ENCODE results near the gene ZDBF2. TPM values are rescaled to one million over a fixed set of nuclear protein-coding genes. Genes with fewer than 3 reads are reported as not detected.

The ZDBF2 gene
- total RNA-seq, 1 donor from 2014 or later = 8.1 TPM

- peaks cover 8% of the 10 kb centered on the region for H3K9me3 ChIP-seq
- TF ChIP-seq, protein P1, sequence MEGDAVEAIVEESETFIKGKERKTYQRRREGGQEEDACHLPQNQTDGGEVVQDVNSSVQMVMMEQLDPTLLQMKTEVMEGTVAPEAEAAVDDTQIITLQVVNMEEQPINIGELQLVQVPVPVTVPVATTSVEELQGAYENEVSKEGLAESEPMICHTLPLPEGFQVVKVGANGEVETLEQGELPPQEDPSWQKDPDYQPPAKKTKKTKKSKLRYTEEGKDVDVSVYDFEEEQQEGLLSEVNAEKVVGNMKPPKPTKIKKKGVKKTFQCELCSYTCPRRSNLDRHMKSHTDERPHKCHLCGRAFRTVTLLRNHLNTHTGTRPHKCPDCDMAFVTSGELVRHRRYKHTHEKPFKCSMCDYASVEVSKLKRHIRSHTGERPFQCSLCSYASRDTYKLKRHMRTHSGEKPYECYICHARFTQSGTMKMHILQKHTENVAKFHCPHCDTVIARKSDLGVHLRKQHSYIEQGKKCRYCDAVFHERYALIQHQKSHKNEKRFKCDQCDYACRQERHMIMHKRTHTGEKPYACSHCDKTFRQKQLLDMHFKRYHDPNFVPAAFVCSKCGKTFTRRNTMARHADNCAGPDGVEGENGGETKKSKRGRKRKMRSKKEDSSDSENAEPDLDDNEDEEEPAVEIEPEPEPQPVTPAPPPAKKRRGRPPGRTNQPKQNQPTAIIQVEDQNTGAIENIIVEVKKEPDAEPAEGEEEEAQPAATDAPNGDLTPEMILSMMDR (IDR thresholded peaks at IDR 0.05) = no peak
- no peaks in the 10 kb centered on the region for H3K27me3 ChIP-seq (ENCODE audit: low read depth)
- H3K4me3 ChIP-seq = no peak overlapping the region
- H3K27ac ChIP-seq = no peak overlapping the region
- H3K36me3 ChIP-seq = no peaks in the 10 kb centered on the region
- DNase-seq = no peak
- ATAC-seq = no peak
- H3K4me1 ChIP-seq = no peaks in the 10 kb centered on the region
- intact Hi-C loops (cut with DNase I) = no loop called here
Observed at GRCh38 chr2:206316141-206316540, 41.7 kb downstream of the ZDBF2 start.

- intact Hi-C loops (cut with DNase I) = no loop called here
- DNase-seq (no peak), ATAC-seq (no peak)
- TF ChIP-seq, protein P1 (IDR thresholded peaks at IDR 0.05) = no peak
- Histone ChIP-seq H3K36me3 (no peaks in the 10 kb centered on the region), H3K4me1 (no peaks in the 10 kb centered on the region), H3K4me3 (no peak overlapping the region), H3K9me3 (peaks cover 8% of the 10 kb centered on the region), H3K27ac (no peak overlapping the region), H3K27me3 (ENCODE audit: low read depth) (no peaks in the 10 kb centered on the region)
Observed at GRCh38 chr2:206323033-206323432, 48.6 kb downstream of the ZDBF2 start.

- no peaks in the 10 kb centered on the region for H3K36me3 ChIP-seq
- no peaks in the 10 kb centered on the region for H3K27me3 ChIP-seq (ENCODE audit: low read depth)
- no peak overlapping the region for H3K4me3 ChIP-seq
- H3K27ac ChIP-seq = no peak overlapping the region
- no peak for ATAC-seq
- intact Hi-C loops (cut with DNase I) = no loop called here
- H3K4me1 ChIP-seq = no peaks in the 10 kb centered on the region
- H3K9me3 ChIP-seq = peaks cover 8% of the 10 kb centered on the region
- DNase-seq = no peak
- TF ChIP-seq, protein P1 (IDR thresholded peaks at IDR 0.05) = no peak
Observed at GRCh38 chr2:206323486-206323885, 49.0 kb downstream of the ZDBF2 start.

DNA sequence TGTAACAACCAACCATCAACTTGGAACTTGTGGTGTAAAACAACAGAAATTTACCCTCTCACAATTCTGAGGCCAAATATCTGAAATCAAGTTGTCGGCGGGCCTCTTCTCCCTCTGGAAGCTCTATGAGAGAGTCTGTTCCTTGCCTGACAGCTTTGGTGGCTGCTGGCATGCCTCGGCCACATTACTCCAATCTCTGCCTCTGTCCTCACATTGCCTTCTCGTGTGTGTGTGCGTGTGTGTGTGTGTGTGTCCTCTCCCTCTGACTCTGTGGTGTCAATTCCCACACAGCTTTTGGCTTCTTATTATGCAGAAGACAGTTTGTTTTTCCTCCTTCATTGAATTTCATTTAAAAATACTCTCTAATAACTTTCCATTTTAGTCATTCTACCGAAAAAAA, 50.4 kb downstream of the ZDBF2 start:
- H3K9me3 ChIP-seq = no peaks in the 10 kb centered on the region
- no peaks in the 10 kb centered on the region for H3K36me3 ChIP-seq
- H3K27ac ChIP-seq = no peak overlapping the region
- ATAC-seq (no peak), DNase-seq (no peak)
- intact Hi-C loops (cut with DNase I) = no loop called here
- TF ChIP-seq, protein P1 (IDR thresholded peaks at IDR 0.05) = no peak
- no peak overlapping the region for H3K4me3 ChIP-seq
- no peaks in the 10 kb centered on the region for H3K4me1 ChIP-seq
- H3K27me3 ChIP-seq (ENCODE audit: low read depth) = no peaks in the 10 kb centered on the region

- DNase-seq (no peak), ATAC-seq (no peak)
- TF ChIP-seq, protein P1 (IDR thresholded peaks at IDR 0.05) = no peak
- Histone ChIP-seq H3K36me3 (no peaks in the 10 kb centered on the region), H3K4me1 (no peaks in the 10 kb centered on the region), H3K27me3 (ENCODE audit: low read depth) (no peaks in the 10 kb centered on the region), H3K27ac (no peak overlapping the region), H3K4me3 (no peak overlapping the region), H3K9me3 (no peaks in the 10 kb centered on the region)
- intact Hi-C loops (cut with DNase I) = no loop called here
Observed at GRCh38 chr2:206328974-206329373, 54.5 kb downstream of the ZDBF2 start.

DNA sequence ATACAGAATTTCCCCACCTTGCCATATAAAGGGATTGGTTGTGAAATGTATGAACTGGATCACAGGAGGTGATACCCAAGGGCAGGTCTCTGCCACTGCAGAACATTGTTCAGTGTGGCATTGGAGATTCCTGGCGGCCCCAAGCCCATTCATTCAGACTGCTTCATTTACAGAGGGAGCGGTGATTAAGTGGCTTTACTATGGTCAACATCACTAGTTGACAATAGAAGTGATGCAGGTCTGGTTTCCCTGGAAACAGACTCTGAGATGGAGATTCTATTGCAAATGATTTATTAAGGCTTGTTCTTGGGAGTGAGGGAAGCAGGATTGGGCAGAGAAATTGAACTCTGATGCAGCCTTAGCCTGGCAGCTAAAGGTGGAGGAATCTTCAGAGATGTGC, 62.4 kb downstream of the ZDBF2 start:
- H3K36me3 ChIP-seq = no peaks in the 10 kb centered on the region
- intact Hi-C loops (cut with DNase I) = no loop called here
- no peak for DNase-seq
- no peak for ATAC-seq
- H3K27ac ChIP-seq = no peak overlapping the region
- no peaks in the 10 kb centered on the region for H3K27me3 ChIP-seq (ENCODE audit: low read depth)
- TF ChIP-seq, protein P1 (IDR thresholded peaks at IDR 0.05) = no peak
- no peaks in the 10 kb centered on the region for H3K9me3 ChIP-seq
- H3K4me1 ChIP-seq = no peaks in the 10 kb centered on the region
- H3K4me3 ChIP-seq = no peak overlapping the region
